Measurements from ENCODE around the gene ARRDC2.
"Not testable (repeated sequence)": the region's sequence is repeated elsewhere in the genome, so short reads cannot be mapped to it uniquely, and the experiment has no call there.

ARRDC2 gene

DNA sequence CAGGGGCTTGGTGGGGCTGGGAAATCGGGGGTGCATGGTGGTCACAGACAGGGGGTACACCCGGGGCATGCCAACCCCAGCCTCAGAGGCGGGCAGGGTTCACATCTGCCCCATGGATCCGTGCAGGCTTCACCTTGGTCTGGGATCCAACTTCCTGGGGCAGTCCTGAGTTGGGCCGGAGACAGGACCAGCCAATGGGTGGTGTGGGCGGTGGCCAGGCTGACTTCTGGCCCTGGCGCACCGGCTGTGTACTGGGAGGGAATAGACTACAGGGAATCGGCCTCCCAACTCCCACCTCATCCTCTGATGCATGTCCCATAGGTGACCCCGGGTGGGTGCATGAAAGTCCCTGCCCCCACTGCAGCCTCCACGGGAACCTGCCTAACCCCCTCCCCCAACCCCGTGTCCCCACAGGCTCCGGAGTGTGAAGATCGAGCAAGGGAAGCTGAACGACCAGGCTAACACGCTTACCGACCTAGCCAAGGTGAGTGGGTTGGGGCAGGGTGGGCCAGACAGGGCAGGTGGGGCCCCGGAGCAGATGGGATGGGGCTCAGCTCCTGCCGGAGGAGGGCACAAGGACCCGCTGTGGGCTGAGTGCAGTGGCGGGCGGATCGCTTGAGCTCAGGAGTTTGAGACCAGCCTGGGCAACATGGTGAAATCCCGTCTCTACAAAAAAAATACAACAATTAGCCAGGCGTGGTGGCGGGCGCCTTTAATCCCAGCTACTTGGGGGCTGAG, 14.7 kb upstream of the ARRDC2 start:
- no peak for DNase-seq

DNA sequence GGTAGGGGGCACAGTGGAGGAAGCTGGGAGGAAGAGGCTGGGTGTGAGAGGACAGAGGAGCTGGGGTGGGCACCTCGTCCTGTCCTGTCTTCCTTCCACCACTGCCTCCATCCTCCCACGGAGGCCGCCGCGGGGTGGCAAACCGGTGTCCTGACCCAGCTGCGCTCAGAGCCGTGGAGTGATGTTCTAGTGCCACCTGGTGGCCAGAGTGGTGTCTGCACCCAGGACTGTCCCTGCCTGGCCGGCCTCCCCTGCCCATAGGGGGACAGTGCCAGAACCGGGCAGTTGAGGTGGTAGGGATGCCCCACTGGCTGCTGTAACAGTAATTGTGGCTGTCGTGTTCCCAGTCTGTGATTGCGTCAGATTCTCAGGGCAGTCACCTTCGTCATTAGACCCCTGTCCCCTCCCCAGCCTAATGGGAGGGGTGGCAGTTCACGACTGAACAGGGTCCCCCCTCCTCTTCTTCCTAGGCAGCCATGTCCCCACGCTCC, 11.1 kb upstream of the ARRDC2 start:
- peak; percentile 64 to 73 for DNase-seq

GRCh38 chr19:17997969-17998826, 9.8 kb upstream of the ARRDC2 start:
- DNase-seq, result peak; percentile 28 to 33

GRCh38 chr19:17998827-17999150, 9.2 kb upstream of the ARRDC2 start:
- DNase-seq, result no peak

GRCh38 chr19:17999684-18000479, 8.1 kb upstream of the ARRDC2 start:
- DNase-seq, result no peak

DNA sequence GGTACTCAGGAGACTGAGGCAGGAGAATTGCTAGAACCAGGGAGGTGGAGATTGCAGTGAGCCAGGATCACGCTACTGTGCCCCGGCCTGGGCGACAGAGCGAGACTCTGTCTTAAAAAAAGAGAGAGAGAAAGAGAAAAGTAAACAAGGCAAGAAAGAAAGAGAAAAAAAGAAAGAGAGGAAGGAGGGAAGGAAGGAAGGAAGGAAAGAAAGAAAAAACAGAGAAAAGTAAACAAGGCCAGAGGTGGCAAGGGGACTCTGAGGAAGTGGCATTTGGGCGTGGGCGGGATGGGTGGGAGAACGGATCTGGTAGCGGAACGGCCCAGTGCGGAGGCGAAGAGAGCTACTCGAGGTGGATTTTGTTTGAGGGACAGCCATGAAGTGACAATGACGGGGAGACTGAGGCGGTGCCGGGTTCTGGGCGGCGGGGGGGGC, 7.5 kb upstream of the ARRDC2 start:
- no peak for DNase-seq

DNA sequence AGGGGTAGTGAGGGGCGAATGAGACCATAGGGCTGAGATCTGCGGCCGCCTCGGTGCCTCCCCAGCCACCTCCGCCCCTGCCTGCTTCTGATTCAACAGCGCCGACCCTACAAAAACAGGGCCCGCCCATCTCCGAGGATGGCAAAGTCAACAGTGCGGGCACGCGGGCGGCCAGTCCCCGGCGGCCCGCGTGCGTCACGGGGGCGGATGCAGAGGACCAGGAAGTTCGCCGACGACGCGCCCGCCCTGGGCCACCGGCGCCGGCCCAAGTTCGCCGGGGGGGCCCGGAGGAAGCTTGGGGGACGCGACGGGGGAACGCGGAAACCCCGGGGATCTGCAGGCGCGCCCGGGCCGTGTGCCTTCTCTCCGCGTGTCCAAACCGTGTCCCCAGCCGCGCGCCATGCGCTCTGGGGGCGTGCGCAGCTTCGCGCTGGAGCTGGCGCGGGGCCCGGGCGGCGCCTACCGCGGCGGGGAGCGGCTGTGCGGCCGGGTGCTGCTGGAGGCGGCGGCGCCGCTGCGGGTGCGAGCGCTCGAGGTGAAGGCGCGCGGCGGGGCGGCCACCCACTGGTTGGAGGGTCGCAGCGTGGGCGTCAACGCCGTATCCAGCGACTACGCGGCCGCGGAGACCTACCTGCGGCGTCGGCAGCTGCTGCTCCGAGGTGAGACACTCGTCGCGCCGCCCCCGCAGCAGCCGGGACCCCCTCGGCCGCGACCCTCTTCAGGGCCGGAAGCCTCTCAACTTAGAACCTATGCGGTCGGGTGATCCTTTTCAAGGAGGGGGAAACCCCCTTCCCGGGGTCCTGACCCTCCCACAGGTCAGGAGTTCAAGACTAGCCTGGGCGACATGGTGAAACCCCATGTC, 6.8 kb upstream of the ARRDC2 start:
- peak; percentile 56 to 83 for DNase-seq

GRCh38 chr19:18001777-18002345, 6.1 kb upstream of the ARRDC2 start:
- peak; percentile 23 to 29 for DNase-seq

- DNase-seq, result peak; percentile 71 to 74
Observed at GRCh38 chr19:18002347-18002850, 5.6 kb upstream of the ARRDC2 start.

DNA sequence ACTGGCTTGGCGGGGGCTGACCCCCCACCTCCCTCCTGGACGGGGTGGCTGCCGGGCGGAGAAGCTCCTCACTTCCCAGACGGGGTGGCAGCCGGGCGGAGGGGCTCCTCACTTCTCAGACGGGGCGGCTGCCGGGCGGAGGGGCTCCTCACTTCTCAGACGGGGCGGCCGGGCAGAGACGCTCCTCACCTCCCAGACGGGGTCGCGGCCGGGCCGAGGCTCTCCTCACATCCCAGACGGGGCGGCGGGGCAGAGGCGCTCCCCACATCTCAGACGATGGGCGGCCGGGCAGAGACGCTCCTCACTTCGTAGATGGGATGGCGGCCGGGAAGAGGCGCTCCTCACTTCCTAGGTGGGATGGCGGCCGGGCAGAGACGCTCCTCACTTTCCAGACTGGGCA, 2.2 kb upstream of the ARRDC2 start:
- not testable (repeated sequence) for DNase-seq

GRCh38 chr19:18007044-18007916, 690 bp upstream of the ARRDC2 start:
- DNase-seq, result peak; percentile 64 to 68

DNA sequence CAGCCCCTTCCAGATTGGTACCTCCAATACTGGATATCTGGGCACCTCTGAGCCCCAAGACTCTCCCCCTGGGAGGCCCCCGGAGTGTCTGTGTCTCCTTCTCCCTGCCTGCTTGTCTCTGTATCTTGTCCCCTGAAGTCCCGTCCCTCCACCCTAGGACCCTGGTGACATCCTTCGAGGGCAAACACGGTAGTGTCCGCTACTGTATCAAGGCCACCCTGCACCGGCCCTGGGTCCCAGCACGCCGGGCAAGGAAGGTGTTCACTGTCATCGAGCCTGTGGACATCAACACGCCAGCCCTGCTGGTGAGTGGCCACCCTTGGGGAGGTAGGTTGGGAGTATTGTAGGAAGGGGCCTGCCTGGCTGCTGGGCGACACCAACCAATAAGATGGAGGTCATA, 844 bp downstream of the ARRDC2 start:
- DNase-seq, result no peak

GRCh38 chr19:18009412-18010066, 1.6 kb downstream of the ARRDC2 start:
- no peak for DNase-seq

DNA sequence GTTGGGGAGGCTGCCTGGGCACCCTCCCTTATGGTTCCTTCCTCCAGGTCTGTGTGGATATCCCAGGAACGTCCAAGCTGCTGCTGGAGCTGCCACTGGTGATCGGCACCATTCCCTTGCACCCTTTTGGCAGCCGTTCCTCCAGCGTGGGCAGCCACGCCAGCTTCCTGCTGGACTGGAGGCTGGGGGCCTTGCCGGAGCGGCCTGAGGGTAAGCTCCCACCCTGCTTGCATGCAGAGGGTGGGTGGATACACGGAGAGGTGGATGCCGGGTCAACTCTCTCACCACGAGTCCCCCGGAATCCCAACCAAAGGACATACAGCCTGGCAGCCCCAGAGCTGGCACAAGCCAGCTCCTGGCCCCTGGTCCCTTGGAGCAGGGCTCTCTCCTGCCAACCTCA, 2.2 kb downstream of the ARRDC2 start:
- DNase-seq, result no peak

DNA sequence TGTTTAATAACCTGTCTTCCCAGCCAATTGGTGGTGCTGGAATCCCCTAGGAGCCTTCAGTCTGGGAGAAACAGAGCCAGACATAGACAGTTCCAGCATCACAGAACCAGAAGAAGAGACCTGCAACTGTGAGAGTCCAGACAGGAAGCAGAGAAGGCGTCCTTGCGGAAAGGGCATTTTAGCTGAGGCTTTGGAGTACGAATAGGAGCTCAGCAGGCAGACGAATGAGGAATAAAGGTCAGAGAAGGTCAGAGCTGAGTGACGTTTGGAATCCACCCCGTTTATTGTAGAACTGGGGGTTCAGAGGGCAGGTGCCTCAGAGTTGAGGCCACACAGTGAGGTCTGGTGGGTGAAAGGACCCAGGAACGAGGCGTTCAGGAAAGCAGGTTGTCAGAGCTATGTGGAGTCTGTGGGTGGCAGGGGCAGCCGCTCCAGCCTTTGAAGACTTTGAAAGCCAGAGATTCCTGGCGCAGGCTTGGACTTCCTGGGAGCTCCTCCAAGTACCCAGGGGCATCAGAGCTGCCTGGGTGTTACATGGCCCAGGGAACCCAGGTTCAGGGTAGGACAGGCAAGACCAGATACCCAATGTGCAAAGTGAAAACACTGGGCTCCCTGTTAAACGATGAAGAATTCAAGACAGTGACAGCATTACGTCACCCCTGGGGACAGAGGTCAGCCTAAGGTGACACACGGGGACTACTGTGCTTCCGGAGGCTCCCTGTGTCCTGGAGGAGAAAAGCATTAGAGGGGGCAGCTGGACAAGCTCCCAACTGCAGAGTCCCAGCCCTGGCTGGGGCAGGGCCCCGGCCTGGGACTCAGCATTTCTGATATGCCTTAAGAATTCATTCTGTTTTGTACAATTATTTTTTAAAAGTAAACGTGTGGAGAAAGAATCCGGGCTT, 5.5 kb downstream of the ARRDC2 start:
- DNase-seq, result no peak

DNA sequence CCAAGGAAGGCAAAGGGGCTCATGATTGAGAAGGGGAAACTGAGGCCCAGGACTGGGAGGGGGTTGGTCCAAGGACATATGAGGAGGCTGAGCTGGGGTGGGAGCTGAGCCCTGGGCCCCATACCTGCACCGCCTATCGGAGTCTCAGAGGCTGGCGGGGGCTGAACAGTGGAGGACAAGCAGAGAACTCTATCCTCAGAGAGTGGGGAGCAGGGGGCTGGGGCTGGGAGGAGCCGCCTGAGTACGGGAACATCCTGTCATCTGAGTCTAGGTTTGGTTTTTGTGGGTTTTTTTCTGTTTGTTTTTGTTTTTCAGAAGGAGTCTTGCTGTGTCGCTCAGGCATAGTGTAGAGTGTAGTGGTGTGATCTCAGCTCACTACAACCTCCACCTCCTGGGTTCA, 6.2 kb downstream of the ARRDC2 start:
- DNase-seq, result no peak

DNA sequence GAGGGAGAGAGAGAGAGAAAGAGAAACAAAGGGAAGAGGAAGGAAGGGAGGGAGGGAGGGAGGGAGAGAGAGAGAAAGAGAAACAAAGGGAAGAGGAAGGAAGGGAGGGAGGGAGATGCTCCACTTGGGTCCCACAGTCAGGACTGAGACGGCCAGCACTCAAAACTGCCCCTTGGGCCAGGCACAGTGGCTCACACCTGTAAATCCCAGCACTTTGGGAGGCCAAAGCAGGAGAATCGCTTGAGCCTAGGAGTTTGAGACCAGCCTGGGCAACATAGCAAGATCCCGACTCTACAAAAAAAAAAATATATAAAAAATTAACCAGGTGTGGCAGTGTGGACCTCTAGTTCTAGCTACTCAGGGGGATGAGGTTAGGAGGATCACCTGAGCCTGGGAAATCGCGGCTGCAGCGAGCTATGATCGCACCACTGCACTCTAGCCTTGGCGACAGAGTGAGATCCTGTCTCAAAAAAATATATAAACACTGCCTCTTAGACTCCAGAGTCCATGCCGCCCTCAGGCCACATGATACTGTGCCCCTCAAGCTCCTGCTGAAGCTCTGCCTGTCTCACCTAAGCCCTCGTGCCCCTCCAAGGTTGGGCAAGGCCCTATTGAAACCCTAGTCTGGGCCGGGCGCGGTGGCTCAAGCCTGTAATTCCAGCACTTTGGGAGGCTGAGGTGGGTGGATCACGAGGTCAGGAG, 8.4 kb downstream of the ARRDC2 start:
- no peak for DNase-seq

Data from Kasumi-1 (cell line).